HCEC 1CT (cell line): ENCODE measurements around the gene RARS1.
A peak's percentile ranks its signal among the peaks of the same experiment; 100 is the strongest.

Experiments used
- DNase-seq: peaks from one replicate; pipeline ENCODE4 v3.0.0-alpha.2; 2017

The RARS1 gene

DNA sequence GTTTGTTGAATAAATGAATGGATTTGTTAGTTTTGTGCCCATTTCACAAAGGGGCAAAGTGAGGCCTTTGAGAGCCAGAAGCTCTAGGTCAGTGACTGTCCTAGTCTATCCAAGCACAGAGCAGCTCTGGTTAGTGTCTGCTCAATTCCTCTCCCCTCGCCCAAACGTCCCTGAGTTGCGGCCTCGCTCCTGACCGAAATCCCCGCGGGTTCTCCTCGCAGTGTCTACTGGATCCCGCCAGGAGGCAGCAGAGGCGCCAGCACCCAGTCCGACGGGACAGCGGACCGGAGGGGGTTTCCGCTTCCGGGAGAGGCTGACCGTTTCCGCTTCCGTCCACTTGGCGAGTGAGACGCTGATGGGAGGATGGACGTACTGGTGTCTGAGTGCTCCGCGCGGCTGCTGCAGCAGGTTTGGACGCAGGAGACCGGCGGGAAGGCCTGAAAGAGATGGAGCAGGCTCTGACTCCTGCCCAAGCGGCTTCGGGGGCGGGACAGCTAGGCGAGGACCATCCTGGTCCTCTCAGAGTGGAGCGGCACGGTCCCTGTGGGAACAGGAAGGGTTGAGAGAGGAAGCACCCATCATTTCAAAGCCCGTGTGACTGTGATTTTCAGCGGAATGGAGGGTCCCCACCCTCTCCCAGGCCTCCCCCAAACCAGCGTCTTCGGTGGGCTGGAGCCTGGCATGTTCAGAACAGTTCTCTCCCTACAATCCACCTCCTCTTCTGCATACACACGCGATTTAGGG, at the start of gene RARS1:
Gene RARS1, plus strand, starts transcription at position 336 of the 744 bp plus-strand sequence. Its CDS starts 28 bp downstream, at position 364.
- peak; percentile 92 for DNase-seq

DNA sequence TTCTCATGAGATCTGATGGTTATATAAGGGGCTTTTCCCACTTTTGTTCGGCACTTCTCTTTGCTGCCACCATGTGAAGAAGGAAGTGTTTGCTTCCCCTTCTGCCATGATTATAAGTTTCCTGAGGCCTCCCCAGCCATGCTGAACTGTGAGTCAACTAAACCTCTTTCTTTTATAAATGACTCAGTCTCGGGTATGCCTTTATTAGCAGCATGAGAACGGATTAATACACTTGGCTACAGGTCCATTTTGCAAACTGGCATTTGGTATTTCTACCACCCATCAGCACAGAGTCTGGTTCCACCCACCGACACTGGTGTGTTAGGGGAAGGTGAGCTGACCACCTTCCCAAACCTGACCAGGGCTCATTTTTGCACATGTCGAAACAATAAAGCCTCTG, 47.9 kb upstream of the RARS1 start:
- peak; percentile 12 for DNase-seq

DNA sequence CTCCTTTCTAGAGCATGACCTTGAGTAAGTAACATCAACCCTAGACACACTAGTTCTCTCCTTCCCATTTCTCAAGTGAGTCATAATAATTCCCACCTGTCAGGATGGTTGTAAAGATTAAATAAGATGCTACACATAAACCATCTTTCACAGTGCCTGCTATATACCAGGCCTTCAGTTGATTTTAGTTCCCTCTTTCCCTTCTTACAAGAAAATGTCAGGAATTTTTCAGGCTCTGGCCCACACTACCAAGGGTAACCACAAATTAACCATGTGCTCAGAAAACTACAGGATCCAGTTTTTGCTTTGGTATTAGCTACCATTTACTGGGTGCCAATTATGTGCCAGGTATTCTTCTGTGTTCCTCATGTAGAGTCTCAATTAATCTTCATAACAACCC, 42.7 kb upstream of the RARS1 start:
- DNase-seq = no peak

DNA sequence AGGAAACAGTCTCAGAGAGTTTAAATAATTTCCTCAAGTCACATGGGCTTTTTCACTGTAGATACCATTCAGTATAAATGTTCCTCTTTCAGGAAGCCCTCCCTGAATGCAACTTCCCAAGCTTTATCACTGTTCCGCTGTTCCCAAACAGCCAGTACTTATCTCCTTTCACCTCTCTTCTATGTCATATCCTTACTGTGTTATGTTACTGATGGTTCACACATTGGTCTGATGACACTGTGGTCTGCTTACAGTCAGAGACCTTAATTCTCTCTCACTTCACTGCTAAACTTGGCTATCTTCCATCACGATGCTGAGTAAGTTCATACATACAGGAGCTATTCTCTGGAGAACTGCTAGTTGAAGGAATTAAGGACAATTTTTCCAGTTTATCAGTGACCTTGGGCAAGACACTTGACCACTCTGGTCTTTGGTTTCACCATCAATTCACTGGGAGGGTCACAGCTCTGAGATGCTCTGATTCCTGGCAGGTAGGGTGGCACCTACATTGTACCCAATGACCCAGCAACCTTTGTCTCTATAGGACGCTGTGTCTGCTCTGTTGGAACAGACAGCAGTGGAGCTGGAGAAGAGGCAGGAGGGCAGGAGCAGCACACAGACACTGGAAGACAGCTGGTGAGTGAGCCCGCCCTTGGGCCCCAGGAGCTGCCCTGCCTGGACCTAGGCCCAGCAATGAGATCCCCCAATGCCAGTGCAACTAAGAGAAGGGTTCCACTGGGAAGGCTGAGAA, 42.1 kb upstream of the RARS1 start:
- no peak for DNase-seq

- no peak for DNase-seq
Measured at GRCh38 chr5:168446983-168447619, 39.2 kb upstream of the RARS1 start.

- no peak for DNase-seq
Measured at GRCh38 chr5:168447808-168448207, 38.5 kb upstream of the RARS1 start.

- no peak for DNase-seq
Measured at GRCh38 chr5:168449166-168449565, 37.1 kb upstream of the RARS1 start.

- DNase-seq = no peak
Measured at GRCh38 chr5:168451565-168451964, 34.7 kb upstream of the RARS1 start.

DNA sequence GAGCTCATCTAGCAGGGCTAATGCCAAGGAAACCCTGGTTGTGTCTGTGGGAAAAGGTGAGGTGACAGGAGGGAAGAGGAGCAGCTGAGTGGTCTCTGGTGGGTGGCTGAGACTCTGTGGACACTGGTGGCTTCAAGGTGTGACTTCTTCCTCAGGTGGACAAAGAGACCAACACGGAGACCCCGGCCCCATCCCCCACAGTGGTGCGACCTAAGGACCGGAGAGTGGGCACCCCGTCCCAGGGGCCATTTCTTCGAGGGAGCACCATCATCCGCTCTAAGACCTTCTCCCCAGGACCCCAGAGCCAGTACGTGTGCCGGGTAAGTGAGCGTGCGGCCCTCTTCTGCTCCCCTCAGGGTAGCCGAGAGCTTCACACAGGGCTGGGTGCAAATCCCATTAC, 31.1 kb upstream of the RARS1 start:
- no peak for DNase-seq

DNA sequence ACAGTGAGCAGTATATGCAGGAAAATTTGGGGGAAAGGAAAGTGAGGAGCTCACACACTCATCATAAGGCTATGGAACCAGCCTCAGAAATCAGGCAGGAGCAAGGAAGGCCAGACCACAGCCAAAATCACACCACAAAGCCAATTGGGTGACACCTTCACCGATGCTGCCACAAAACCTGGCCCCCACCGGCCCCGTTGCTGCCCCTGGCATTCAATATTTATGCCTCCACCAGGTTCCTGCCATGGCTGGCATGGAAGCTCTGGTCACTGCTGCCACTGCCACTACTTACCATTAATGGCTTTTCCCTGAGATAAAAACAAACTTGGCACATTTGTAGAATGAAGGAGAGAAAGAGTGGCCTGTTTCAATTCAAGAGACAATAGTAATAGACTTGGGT, 28.7 kb upstream of the RARS1 start:
- no peak for DNase-seq

- no peak for DNase-seq
Measured at GRCh38 chr5:168460606-168461005, 25.7 kb upstream of the RARS1 start.

DNA sequence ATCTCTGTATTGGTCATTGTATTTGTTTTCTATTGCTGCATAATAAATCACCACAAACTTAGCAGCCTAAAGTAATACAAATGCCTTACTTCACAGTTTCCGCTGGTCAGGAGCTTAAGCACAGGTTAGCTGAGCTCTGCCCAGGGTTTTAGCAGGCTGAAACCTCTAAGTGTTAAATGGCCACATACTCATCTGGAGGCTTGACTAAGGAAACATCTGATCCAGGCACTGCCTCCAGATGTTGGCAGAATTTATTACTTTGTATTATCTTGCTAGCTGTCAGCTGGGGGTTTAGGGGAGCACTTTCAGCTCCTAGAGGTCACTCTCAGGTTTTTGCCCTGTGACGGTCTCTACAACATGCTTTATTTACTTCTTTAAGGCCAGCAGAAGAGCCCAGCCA, 23.2 kb upstream of the RARS1 start:
- DNase-seq = no peak

DNA sequence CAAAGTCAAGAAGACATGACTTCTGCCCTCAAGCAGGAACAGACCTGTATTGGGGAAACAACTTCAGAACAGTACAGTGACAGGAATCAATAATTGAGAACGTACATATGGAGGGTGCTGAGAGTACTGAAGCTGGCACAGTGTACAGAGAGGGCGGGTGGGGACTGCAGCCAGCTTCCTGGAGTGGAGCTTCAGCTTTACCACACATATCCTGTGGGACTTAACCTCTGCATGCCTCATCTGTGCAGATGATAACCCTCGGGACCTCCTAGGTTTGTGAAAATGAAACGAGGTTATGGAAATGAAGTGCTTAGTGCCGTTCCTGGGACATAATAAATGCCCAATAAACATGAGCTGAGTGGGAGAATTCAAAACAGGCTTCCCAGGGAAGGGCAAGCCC, 22.1 kb upstream of the RARS1 start:
- DNase-seq = no peak

GRCh38 chr5:168464641-168465040, 21.6 kb upstream of the RARS1 start:
- DNase-seq = no peak

- DNase-seq = no peak
Measured at GRCh38 chr5:168467755-168468330, 18.4 kb upstream of the RARS1 start.

GRCh38 chr5:168468836-168469235, 17.4 kb upstream of the RARS1 start:
- DNase-seq = peak; percentile 69

GRCh38 chr5:168469816-168470215, 16.5 kb upstream of the RARS1 start:
- DNase-seq = no peak

DNA sequence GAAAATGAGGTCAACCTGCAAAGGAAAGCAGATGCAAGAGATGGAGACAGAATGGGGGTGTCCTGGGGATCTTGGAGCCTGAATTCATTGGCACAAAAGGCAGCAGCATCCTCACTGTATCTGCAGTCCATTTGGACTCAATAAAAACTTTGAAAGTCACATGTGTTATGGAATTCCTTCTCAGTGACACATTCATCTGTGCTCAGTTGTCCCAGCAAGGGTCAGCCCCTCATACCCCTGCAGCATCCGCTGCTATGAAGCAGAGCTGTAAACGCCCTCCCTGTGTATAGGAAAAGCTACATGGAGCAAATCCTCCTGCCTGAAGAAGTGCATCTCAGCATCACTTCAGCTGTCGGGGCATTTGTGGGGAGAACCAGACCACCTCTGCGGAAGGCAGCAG, 14.5 kb upstream of the RARS1 start:
- peak; percentile 42 for DNase-seq

DNA sequence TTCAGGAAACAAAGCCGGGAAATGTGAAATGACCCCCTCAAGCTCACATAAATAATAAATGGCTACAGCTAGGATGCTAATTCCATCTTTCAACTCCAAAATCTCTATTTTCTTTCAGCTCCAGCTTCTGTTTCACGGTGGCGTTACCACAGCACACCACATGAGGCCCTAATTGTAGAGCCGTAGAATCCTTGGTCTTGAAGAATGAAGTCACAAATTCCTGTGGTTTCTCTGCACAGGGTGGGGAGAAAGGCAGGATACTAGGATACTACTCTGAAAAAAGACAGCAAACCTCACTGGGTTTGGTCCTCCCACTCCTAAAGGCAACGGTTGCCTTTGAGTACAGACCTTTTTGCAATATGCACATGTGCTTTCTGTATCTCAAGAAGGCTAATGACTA, 13.9 kb upstream of the RARS1 start:
- DNase-seq = peak; percentile 89

DNA sequence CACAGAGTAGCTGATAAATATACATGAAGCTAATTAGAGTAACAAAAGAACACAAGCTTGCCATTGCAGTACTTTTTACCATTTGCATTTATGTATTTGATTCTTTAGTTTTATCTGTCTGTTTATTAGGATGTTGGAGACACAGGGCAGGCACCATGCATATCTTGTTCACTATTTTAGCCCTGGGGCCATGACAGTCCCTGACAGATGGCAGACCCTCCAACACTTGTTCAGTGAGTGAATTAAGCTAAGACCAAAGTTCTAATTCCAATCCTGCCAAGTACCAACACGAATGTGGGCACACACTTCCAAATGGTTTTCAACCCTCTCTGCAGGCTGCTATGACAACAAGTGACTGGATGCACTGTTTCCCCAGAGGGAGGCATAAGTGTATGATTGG, 12.0 kb upstream of the RARS1 start:
- DNase-seq = no peak

DNA sequence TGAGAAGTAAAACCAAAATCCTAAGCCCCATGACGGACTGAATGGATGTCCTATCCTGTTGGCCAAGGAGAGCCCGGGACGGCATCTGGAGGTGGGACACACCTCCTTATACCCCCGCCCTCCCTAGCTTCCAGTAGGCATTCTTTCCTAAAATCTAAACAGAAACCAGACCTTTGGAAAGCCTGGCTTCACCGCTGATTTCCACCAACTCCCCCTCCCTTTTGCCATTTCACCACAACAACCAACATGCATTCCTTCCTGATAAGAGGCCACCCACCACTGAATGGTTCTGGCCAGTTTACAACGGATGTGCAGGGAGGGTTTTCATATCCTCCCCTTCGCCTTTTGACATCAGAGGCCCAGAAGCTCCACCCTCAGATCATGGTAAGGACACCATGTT, 9.2 kb upstream of the RARS1 start:
- DNase-seq = peak; percentile 23

DNA sequence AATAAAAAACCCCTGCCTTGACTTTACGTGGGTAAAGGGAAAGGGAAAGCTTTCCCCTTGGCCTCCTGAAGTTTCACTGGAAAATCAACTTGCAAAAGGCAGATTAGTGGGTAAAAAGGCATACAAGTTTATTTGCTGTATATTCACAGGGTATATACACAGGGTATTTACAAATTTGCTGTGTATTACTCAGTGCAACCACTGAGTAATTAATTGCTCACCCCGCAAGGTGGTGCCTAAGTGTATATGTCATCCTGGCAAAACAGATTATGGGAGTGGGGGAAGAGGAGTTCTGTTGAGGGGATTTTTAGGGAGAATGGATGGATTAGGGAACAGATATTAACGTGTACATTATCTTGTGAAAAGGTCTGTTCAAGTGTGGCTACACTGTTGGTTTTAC, 7.1 kb upstream of the RARS1 start:
- peak; percentile 47 for DNase-seq

- DNase-seq = no peak
Measured at GRCh38 chr5:168480601-168481000, 5.7 kb upstream of the RARS1 start.

- no peak for DNase-seq
Measured at GRCh38 chr5:168481330-168481788, 4.9 kb upstream of the RARS1 start.
